ENCODE measurements around the gene SARM1. TPM values are rescaled to one million over a fixed set of nuclear protein-coding genes. Genes with fewer than 3 reads are reported as not detected.
"Not testable (repeated sequence)": the region's sequence is repeated elsewhere in the genome, so short reads cannot be mapped to it uniquely, and the experiment has no call there.

The SARM1 gene
- total RNA-seq (2014; rRNA removed; shearing (Covaris generic)) = 3.5 and 3.7 TPM in 2 replicates

GRCh38 chr17:28371245-28372202, at the start of gene SARM1:
Gene SARM1, plus strand, starts transcription at chr17:28371694. Its CDS starts 339 bp downstream, at chr17:28372033.
- peak; percentile 95 for DNase-seq (ENCODE audit: low read depth)

GRCh38 chr17:28324267-28324745, 47.2 kb upstream of the SARM1 start:
- no peak for DNase-seq (ENCODE audit: low read depth)

DNA sequence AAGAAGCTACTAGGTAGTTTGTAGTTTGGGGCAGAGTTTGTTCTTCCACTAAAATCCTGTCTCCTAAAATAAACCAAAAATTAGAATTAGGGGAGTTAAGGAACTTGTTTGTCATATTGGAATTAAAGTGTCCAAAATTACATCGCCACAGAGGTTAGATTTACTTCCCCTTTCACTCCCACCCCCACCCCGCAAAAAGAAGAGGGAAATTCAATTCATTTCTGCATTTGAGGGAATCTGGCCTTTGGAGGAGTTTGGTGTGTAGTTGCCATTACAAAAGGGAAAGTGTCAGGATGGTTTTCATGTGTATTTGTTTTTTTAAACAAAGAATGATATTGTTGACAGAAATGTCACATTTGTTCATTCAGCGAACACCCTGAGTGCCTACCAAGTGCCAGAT, 46.7 kb upstream of the SARM1 start:
- DNase-seq (ENCODE audit: low read depth) = no peak

DNA sequence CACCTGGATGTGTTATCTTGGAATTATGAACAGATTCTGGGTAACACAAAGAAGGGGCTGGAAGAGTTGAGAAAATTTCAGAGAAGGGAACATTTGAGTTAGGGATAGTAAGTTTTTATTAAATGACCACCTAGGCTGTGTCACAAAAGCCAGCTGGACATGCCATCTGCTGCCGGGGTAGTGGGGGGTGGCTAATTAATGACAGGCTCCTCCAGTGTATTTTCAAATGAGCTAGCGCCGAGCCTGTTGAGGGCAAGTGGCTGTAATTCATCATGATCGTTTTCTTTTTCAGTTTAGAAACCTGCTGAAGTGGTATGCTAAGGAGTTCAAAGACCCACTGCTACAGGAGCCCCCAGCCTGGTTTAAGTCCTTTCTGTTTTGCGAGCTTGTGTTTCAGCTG, 46.3 kb upstream of the SARM1 start:
- no peak for DNase-seq (ENCODE audit: low read depth)

GRCh38 chr17:28326114-28326513, 45.4 kb upstream of the SARM1 start:
- DNase-seq (ENCODE audit: low read depth) = no peak

GRCh38 chr17:28327031-28327607, 44.4 kb upstream of the SARM1 start:
- DNase-seq (ENCODE audit: low read depth) = no peak

DNA sequence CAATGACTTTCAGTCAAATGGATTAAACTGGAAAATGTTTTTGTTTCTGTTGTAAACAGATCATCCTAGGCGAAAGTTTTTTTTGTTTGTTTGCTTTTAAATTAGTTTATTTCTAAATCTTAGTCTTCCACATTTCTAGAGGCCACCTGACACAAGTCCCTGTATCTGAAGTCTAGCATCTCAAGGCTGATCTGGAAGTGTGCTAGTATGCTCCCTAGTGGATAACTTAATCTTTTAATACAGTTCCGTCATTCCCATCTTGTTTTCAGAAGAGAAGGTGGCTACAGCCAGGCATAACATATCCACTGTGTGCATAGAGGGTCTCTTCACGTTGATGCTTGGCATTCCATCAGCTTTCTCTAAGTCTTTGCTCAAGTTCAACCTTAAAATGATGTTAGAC, 43.8 kb upstream of the SARM1 start:
- no peak for DNase-seq (ENCODE audit: low read depth)

DNA sequence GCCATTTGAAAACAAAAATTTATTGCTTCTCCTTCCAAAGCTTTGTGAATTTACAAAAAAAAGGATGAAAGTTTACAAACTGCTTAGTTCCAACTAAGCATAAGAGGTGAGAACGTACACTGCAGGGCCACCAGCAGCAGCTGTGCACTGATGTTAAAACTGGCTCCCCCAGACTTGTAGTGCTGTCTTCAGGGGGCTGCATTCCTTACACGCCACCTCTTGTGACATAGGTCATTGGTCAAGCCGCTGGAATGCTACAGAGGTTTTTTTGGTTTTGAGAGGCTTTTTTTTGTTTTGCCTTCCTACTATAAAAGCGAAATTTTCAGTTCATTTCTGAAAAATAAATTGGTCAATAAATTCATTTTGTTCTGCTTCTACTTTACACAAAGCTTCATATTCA, 43.2 kb upstream of the SARM1 start:
- no peak for DNase-seq (ENCODE audit: low read depth)

GRCh38 chr17:28330671-28331070, 40.8 kb upstream of the SARM1 start:
- no peak for DNase-seq (ENCODE audit: low read depth)

DNA sequence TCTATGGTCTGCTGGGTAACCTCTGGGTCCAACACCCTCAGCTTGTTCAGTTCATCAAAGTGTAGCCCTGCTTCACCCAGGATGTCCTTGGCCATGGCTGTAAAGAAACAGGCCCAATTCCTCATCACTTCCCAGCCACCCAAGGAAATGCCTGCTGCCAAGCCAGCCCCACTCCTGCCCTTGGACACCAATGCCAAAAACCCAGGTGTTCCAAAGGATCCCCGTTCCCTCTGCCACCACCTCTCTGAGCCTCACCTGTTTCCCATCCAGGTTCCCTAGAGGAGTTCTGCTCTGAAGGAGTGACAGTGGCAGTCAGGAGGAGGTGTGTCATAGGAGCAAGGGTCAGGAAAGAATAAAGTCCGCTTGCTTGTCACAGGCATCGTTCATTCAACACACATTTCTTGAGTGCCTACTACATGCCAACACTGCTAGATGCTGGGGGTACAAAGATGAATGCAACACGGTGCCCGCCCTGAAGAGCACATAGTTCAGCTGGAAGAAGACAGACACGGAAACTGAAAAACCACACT, 39.5 kb upstream of the SARM1 start:
- DNase-seq (ENCODE audit: low read depth) = no peak

DNA sequence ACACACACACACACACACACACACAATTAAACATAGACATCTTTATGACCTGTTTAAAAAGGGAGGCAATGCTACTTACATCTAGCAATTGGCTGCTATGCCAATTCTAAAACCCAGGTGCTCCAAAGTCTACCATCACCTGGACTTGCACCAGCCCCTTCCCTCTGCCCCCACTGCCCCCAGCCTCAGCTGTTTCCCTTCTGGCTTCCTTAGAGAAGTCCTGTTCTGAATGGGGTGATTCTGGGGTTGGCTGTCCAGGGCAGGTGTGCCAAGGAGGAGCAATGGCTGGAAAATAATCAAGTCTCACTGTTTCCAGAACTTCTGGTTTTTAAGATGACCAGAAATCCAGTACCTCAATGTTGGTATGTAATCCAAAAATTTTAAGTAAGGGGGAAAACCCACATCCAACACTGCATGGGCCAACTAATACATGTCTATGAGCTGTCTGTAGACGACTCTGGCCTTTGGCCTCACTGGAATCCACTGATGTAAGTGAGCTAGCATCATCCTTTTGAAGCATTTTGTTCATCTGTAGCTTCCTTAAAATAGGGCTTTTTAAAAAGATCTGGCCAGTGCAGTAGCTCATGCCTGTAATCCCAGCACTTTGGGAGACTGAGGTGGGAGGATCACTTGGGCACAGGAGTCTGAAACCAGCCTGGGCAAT, 38.3 kb upstream of the SARM1 start:
- no peak for DNase-seq (ENCODE audit: low read depth)

DNA sequence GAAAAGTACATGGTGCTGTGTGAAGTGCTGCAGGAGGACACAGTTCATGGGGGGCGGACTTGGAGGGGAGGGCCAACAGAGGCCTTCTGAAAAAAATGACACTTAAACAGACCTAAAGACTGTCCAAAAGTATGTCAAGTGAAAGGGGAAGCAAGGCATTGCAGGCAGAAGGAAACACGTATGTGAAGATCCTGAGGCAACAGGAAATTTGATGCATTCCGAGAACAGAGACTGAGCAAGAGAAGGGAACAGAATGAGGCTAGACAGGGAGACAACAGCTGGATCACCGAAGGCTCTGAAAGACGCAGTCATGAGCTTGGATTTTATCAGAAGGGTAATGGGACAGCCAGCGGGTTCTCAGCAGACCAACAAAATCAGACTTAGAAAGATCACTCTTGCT, 37.3 kb upstream of the SARM1 start:
- no peak for DNase-seq (ENCODE audit: low read depth)

- DNase-seq (ENCODE audit: low read depth) = no peak
These were observed 36.8 kb upstream of the SARM1 start for GRCh38 chr17:28334666-28335200.

- peak; percentile 100 for DNase-seq (ENCODE audit: low read depth)
These were observed 36.1 kb upstream of the SARM1 start, which contains the start of the genes IFT20 and TNFAIP1 for GRCh38 chr17:28335201-28335958. Gene IFT20, minus strand, starts transcription at chr17:28335472. Its CDS starts 3,487 bp downstream, at chr17:28331985. Gene TNFAIP1, plus strand, starts transcription at chr17:28335761. Its CDS starts 3,761 bp downstream, at chr17:28339522.

GRCh38 chr17:28335959-28336871, 35.3 kb upstream of the SARM1 start:
- DNase-seq (ENCODE audit: low read depth) = peak; percentile 90

- peak; percentile 72 for DNase-seq (ENCODE audit: low read depth)
These were observed 33.3 kb upstream of the SARM1 start for GRCh38 chr17:28338056-28338768.

GRCh38 chr17:28338769-28339212, 32.7 kb upstream of the SARM1 start:
- DNase-seq (ENCODE audit: low read depth) = not testable (repeated sequence)

GRCh38 chr17:28339431-28339830, 32.1 kb upstream of the SARM1 start:
- DNase-seq (ENCODE audit: low read depth) = no peak

- DNase-seq (ENCODE audit: low read depth) = no peak
These were observed 31.1 kb upstream of the SARM1 start for GRCh38 chr17:28340374-28340773.

Measured in Daoy (cell line).